Mesenchymal stem cell (in vitro differentiated cells and primary cell): ENCODE data around the gene COQ2.

Experiments
- DNase-seq: peaks from one replicate; pipeline ENCODE4 v3.0.0-alpha.2; 2013
- H2AFZ ChIP-seq: one replicate; pipeline ENCODE4 v1.6.1; 2013; ENCODE audit warnings: low read depth, mild to moderate bottlenecking, control low read depth, inconsistent platforms, low read length, moderate library complexity
- H2AK5ac ChIP-seq: 2 replicates; pipeline ENCODE4 v1.6.1; 2013; ENCODE audit warnings: low read length, moderate library complexity, mild to moderate bottlenecking, inconsistent platforms; ENCODE audit not compliant: severe bottlenecking
- H2BK120ac ChIP-seq: one replicate; pipeline ENCODE4 v1.6.1; 2013; ENCODE audit warnings: low read depth, mild to moderate bottlenecking, inconsistent platforms, low read length, moderate library complexity
- H2BK12ac ChIP-seq, 2 experiments: one replicate each; pipeline ENCODE4 v1.6.1; 2013; ENCODE audit warnings: inconsistent platforms in 2 of 2, low read length in 2 of 2, mild to moderate bottlenecking in 2 of 2, moderate library complexity in 2 of 2, control low read depth in 1 of 2
- H2BK15ac ChIP-seq: one replicate; pipeline ENCODE4 v1.6.1; 2013; ENCODE audit warnings: mild to moderate bottlenecking, low read depth, inconsistent platforms; ENCODE audit not compliant: poor library complexity, severe bottlenecking
- H2BK5ac ChIP-seq: 2 replicates; pipeline ENCODE4 v1.6.1; 2013; ENCODE audit warnings: low read depth, mild to moderate bottlenecking, low read length, control low read depth, inconsistent platforms; ENCODE audit not compliant: poor library complexity, severe bottlenecking
- H3K14ac ChIP-seq, 2 experiments: one replicate each; pipeline ENCODE4 v1.6.1; 2013; ENCODE audit warnings: inconsistent platforms in 2 of 2, low read length in 2 of 2, control low read depth in 1 of 2, mild to moderate bottlenecking in 1 of 2, moderate library complexity in 1 of 2
- H3K18ac ChIP-seq, 2 experiments: one replicate each; pipeline ENCODE4 v1.6.1; 2013; ENCODE audit warnings: inconsistent platforms in 2 of 2, low read length in 2 of 2, control low read depth in 1 of 2, low read depth in 1 of 2, mild to moderate bottlenecking in 1 of 2
- H3K23ac ChIP-seq, 2 experiments: one replicate each; pipeline ENCODE4 v1.6.1; 2013; ENCODE audit warnings: inconsistent platforms in 2 of 2, low read length in 2 of 2, mild to moderate bottlenecking in 2 of 2, moderate library complexity in 2 of 2, control low read depth in 1 of 2
- H3K27ac ChIP-seq: 2 replicates; pipeline ENCODE4 v1.5.1; 2013; ENCODE audit warnings: mild to moderate bottlenecking, moderate library complexity, low read length, control low read depth, inconsistent platforms; ENCODE audit not compliant: poor library complexity, severe bottlenecking
- H3K27me3 ChIP-seq, 2 experiments: 2 replicates each; pipeline versions ENCODE4 v1.6.1 to v1.7.0; 2013; ENCODE audit warnings: low read length in 2 of 2, mild to moderate bottlenecking in 2 of 2, moderate library complexity in 2 of 2, control low read depth in 1 of 2, inconsistent platforms in 1 of 2; ENCODE audit not compliant: control insufficient read depth in 1 of 2, insufficient read depth in 1 of 2
- H3K36me3 ChIP-seq, 2 experiments: 2 replicates each; pipeline versions ENCODE4 v1.6.1 to v1.7.0; 2013; ENCODE audit warnings: low read length in 2 of 2, control low read depth in 1 of 2, inconsistent platforms in 1 of 2, low read depth in 1 of 2, mild to moderate bottlenecking in 1 of 2; ENCODE audit not compliant: insufficient read depth in 2 of 2, control insufficient read depth in 1 of 2
- H3K4ac ChIP-seq, 2 experiments: one replicate each; pipeline ENCODE4 v1.6.1; 2013; ENCODE audit warnings: inconsistent platforms in 2 of 2, low read length in 2 of 2, mild to moderate bottlenecking in 2 of 2, moderate library complexity in 2 of 2, control low read depth in 1 of 2, low read depth in 1 of 2
- H3K4me1 ChIP-seq: 2 replicates; pipeline ENCODE4 v1.6.1; 2013; ENCODE audit warnings: low read depth, low read length, control low read depth; ENCODE audit not compliant: control insufficient read depth, insufficient read depth
- H3K4me2 ChIP-seq: 2 replicates; pipeline ENCODE4 v1.6.1; 2013; ENCODE audit warnings: low read length, mild to moderate bottlenecking, inconsistent platforms; ENCODE audit not compliant: poor library complexity, severe bottlenecking
- H3K4me3 ChIP-seq, 2 experiments: 2 replicates each; pipeline versions ENCODE4 v1.5.1 to v1.7.0; 2013; ENCODE audit warnings: low read length in 2 of 2, mild to moderate bottlenecking in 2 of 2, control low read depth in 1 of 2, low read depth in 1 of 2; ENCODE audit not compliant: insufficient read depth in 1 of 2
- H3K79me1 ChIP-seq: replicated peaks from 2 replicates; pipeline ENCODE4 v1.6.1; 2013; ENCODE audit warnings: mild to moderate bottlenecking, control low read depth, low read length, inconsistent platforms; ENCODE audit not compliant: poor library complexity, severe bottlenecking
- H3K9ac ChIP-seq: 2 replicates; pipeline ENCODE4 v1.7.0; 2013; ENCODE audit warnings: mild to moderate bottlenecking, low read length, moderate library complexity
- H3K9me3 ChIP-seq: 2 replicates; pipeline ENCODE4 v1.7.0; 2013; ENCODE audit warnings: mild to moderate bottlenecking, low read length; ENCODE audit not compliant: control insufficient read depth
- H4K8ac ChIP-seq: one replicate; pipeline ENCODE4 v1.6.1; 2013; ENCODE audit warnings: inconsistent platforms, mild to moderate bottlenecking, low read length, moderate library complexity
- H4K91ac ChIP-seq: one replicate; pipeline ENCODE4 v1.6.1; 2013; ENCODE audit warnings: mild to moderate bottlenecking, low read length, inconsistent platforms
- WGBS: methylation state at CpG from one replicate; pipeline ENCODE4 v1.1.7; 2013; ENCODE audit warnings: mixed read lengths; 5-methylcytosine and 5-hydroxymethylcytosine counted together

The COQ2 gene

DNA sequence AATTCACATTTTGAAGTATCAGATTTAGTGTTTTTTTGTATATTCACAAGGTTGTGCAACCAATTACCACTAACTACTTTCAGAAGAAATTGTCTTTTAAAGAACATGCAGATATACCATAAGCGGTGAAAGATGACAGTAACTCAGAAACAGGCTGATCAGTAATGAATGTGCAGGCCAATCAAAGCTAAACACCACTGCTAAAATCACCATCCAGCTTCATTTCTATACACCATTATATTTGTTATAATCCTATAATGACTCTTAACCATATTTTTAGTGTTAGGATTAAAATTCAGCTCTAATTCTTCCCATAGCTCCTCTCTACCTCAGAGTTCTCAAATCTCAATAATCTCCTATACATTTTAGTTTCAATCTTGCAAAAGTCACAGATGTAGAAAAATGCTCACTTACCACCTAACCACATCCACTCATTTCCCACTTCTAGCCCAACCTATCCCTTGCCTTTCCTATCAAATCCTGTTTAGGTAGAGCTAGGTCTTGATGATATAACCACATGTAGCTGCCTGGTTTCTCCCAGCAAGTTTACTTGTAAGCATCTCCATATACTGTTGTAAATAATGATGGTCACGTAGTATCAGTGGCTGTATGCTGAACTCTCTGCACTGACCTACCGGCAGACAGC, 16.6 kb downstream of the COQ2 start:
- no peak overlapping the region for H3K9ac ChIP-seq
- no peak overlapping the region for H4K8ac ChIP-seq
- H2AK5ac ChIP-seq: no peak overlapping the region
- no peak overlapping the region for H3K4ac ChIP-seq
- no peak overlapping the region for H2BK5ac ChIP-seq
- no peaks in the 10 kb centered on the region for H3K79me1 ChIP-seq
- DNase-seq: no peak
- no peak overlapping the region for H3K4me2 ChIP-seq
- H2BK120ac ChIP-seq: no peak overlapping the region
- no peak overlapping the region for H2BK15ac ChIP-seq
- peaks cover 6% of the 10 kb centered on the region for H3K4me1 ChIP-seq
- no peak overlapping the region for H2BK12ac ChIP-seq
- no peak overlapping the region for H3K27ac ChIP-seq
- H3K23ac ChIP-seq: no peak overlapping the region
- H2AFZ ChIP-seq: no peak overlapping the region
- no peaks in the 10 kb centered on the region for H3K9me3 ChIP-seq
- H4K91ac ChIP-seq: no peak overlapping the region
- no peak overlapping the region for H3K18ac ChIP-seq
- WGBS: 100% methylated on average over 3 of the region's 3 CpGs
- H3K14ac ChIP-seq: no peak overlapping the region
- H3K4me3 ChIP-seq: no peak overlapping the region
- H3K27me3 ChIP-seq: no peaks in the 10 kb centered on the region
- peaks cover 0 to 33% of the 10 kb centered on the region in 2 experiments for H3K36me3 ChIP-seq

DNA sequence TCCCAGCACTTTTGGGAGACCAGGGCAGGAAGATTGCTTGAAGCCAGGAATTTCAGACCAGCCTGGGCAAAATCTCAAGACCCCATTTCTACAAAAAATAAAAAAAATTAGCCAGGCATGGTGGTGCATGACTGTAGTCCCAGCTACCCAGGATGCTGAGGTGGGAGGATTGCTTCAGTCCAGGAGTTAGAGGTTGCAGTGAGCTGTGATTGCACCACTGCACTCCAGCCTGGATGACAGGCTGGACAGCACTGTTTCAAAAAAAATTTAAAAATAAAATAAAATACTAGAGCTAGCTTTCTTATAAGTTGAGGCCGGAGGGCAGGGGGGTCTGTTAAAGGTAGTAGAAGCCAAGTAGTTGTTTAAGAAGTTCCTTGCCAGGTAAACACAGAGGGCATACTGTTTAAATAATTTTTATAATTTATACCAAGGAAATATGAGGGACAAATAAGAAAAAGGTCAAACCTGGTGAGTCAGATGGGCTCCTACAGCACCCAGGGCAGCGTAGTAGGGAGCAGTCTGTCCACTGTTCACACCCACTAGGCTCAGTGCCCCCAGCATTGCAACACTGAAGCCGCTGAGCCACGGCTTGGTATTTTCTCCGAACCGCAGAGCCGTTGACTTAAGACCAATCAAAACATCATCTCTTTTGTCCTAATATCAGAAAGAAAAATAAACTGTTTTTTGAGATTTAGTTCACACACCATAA, 17.3 kb downstream of the COQ2 start:
- no peak overlapping the region for H2BK15ac ChIP-seq
- no peak overlapping the region for H3K4ac ChIP-seq
- H3K9ac ChIP-seq: no peak overlapping the region
- H3K4me2 ChIP-seq: no peak overlapping the region
- H3K79me1 ChIP-seq: no peaks in the 10 kb centered on the region
- H3K4me3 ChIP-seq: no peak overlapping the region
- H2BK120ac ChIP-seq: no peak overlapping the region
- H3K36me3 ChIP-seq: peaks cover 0 to 32% of the 10 kb centered on the region in 2 experiments
- H3K4me1 ChIP-seq: peaks cover 6% of the 10 kb centered on the region
- H2AK5ac ChIP-seq: no peak overlapping the region
- H3K27me3 ChIP-seq: no peaks in the 10 kb centered on the region
- peak overlapping the region; percentile 31 for H3K27ac ChIP-seq
- H3K14ac ChIP-seq: no peak overlapping the region
- no peak overlapping the region for H2AFZ ChIP-seq
- H4K91ac ChIP-seq: no peak overlapping the region
- no peak overlapping the region for H2BK12ac ChIP-seq
- H3K18ac ChIP-seq: no peak overlapping the region
- no peak for DNase-seq
- no peaks in the 10 kb centered on the region for H3K9me3 ChIP-seq
- no peak overlapping the region for H4K8ac ChIP-seq
- WGBS: 79% methylated on average over 4 of the region's 7 CpGs
- H2BK5ac ChIP-seq: no peak overlapping the region
- no peak overlapping the region for H3K23ac ChIP-seq

DNA sequence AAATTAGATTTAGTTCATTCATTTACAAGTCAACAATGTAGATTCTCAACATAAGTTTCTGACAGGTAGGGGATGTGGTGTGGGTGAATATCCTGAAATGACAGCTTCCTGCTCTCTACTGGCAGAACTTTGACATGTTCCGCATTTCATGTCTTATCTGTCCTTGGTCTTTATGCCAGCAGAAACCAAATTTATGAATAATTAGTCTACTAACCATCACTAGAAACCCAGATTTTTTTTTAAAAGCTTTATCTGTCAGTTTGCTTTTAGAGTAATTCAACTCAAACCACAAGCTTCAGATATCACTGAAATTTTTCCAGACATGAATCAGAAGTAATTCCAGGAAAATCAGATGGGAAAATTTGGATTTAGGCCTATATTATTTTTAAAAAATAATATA, 17.9 kb downstream of the COQ2 start:
- no peak overlapping the region for H2AFZ ChIP-seq
- no peak overlapping the region for H3K4ac ChIP-seq
- no peak overlapping the region for H3K18ac ChIP-seq
- no peak overlapping the region for H3K4me3 ChIP-seq
- H4K8ac ChIP-seq: no peak overlapping the region
- H3K4me2 ChIP-seq: no peak overlapping the region
- no peak overlapping the region for H3K23ac ChIP-seq
- H2BK120ac ChIP-seq: no peak overlapping the region
- peaks cover 6% of the 10 kb centered on the region for H3K4me1 ChIP-seq
- no peak overlapping the region for H2BK5ac ChIP-seq
- no peaks in the 10 kb centered on the region for H3K9me3 ChIP-seq
- H3K27ac ChIP-seq: no peak overlapping the region
- no peak for DNase-seq
- H2BK12ac ChIP-seq: no peak overlapping the region
- H2AK5ac ChIP-seq: no peak overlapping the region
- no peak overlapping the region for H2BK15ac ChIP-seq
- 100% methylated on average over 1 of the region's 1 CpG for WGBS
- peaks cover 0 to 33% of the 10 kb centered on the region in 2 experiments for H3K36me3 ChIP-seq
- no peaks in the 10 kb centered on the region for H3K27me3 ChIP-seq
- H3K9ac ChIP-seq: no peak overlapping the region
- no peak overlapping the region for H4K91ac ChIP-seq
- H3K14ac ChIP-seq: no peak overlapping the region
- H3K79me1 ChIP-seq: no peaks in the 10 kb centered on the region

DNA sequence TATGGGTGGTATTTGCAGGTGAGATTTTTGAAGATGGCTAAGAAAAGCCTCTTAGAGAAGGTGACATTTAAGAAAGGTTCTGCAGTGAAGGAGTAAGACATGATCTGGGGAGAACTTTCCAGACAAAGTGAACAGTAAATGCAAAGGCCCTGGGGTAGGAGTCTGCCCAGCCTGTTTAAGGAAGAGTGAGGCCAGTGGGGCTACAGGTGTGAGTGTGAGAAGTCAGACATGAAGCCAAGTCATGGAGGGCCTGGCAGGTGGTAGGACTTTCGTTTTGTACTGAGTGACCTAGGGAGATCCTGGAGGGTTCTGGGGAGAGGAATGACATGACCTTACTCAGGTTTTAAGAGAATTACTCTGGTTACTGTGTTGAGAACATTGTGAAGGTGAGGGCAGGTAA, 21.5 kb downstream of the COQ2 start:
- Histone ChIP-seq H3K4ac (no peak overlapping the region), H3K27ac (no peak overlapping the region), H3K4me2 (no peak overlapping the region), H2BK120ac (no peak overlapping the region), H3K27me3 (no peaks in the 10 kb centered on the region), H3K9ac (no peak overlapping the region), H3K79me1 (no peaks in the 10 kb centered on the region), H3K9me3 (no peaks in the 10 kb centered on the region), H4K91ac (no peak overlapping the region), H3K23ac (no peak overlapping the region), H3K4me1 (peaks cover 4% of the 10 kb centered on the region), H2BK5ac (no peak overlapping the region), H3K18ac (no peak overlapping the region), H2AFZ (no peak overlapping the region), H2AK5ac (no peak overlapping the region), H3K4me3 (no peak overlapping the region), H3K14ac (no peak overlapping the region), H4K8ac (no peak overlapping the region), H2BK12ac (no peak overlapping the region), H3K36me3 (peaks cover 0 to 20% of the 10 kb centered on the region in 2 experiments), H2BK15ac (no peak overlapping the region)
- no peak for DNase-seq
- WGBS: 100% methylated on average over 1 of the region's 1 CpG
